ENCODE measurements around the gene NTM. TPM values are rescaled to one million over a fixed set of nuclear protein-coding genes. Genes with fewer than 3 reads are reported as not detected.

The NTM gene
- total RNA-seq, 2 experiments from 2014 or later, result not detected

DNA sequence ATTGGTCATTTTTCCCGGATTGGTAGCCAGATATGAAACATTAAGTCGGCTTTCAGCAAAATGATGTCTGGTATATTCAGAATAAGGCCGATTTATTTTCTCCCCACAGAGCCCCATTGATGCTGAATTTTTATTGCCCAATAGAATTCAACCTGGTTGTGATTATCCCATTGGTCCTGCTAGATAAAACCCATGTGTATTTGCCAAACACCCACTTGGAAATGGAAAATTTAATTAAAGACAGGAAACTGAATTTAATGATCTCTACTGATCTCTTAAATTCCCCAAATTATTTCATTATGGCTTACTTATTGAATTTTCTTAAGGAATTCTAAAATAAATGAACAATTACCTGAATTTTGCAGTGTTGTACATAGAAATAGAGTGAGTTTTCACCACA lies 609.8 kb downstream of the NTM start:
- intact Hi-C loops (cut with micrococcal nuclease), result no loop called here
- TF ChIP-seq, protein P1, sequence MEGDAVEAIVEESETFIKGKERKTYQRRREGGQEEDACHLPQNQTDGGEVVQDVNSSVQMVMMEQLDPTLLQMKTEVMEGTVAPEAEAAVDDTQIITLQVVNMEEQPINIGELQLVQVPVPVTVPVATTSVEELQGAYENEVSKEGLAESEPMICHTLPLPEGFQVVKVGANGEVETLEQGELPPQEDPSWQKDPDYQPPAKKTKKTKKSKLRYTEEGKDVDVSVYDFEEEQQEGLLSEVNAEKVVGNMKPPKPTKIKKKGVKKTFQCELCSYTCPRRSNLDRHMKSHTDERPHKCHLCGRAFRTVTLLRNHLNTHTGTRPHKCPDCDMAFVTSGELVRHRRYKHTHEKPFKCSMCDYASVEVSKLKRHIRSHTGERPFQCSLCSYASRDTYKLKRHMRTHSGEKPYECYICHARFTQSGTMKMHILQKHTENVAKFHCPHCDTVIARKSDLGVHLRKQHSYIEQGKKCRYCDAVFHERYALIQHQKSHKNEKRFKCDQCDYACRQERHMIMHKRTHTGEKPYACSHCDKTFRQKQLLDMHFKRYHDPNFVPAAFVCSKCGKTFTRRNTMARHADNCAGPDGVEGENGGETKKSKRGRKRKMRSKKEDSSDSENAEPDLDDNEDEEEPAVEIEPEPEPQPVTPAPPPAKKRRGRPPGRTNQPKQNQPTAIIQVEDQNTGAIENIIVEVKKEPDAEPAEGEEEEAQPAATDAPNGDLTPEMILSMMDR (IDR thresholded peaks at IDR 0.05), result no peak
- Mint-ChIP-seq H3K27me3 (peaks cover 1% of the 10 kb centered on the region), H3K36me3 (ENCODE audit: low read depth) (no peaks in the 10 kb centered on the region), H3K27ac (no peak overlapping the region), H3K9me3 (peaks cover 6% of the 10 kb centered on the region), H3K4me1 (ENCODE audit: low read depth) (no peaks in the 10 kb centered on the region), H3K4me3 (no peak overlapping the region)
- CTCF ChIA-PET, result no interaction called here
- no peak for ATAC-seq
- DNase-seq, result no peak
- POLR2A ChIA-PET, result no interaction called here

DNA sequence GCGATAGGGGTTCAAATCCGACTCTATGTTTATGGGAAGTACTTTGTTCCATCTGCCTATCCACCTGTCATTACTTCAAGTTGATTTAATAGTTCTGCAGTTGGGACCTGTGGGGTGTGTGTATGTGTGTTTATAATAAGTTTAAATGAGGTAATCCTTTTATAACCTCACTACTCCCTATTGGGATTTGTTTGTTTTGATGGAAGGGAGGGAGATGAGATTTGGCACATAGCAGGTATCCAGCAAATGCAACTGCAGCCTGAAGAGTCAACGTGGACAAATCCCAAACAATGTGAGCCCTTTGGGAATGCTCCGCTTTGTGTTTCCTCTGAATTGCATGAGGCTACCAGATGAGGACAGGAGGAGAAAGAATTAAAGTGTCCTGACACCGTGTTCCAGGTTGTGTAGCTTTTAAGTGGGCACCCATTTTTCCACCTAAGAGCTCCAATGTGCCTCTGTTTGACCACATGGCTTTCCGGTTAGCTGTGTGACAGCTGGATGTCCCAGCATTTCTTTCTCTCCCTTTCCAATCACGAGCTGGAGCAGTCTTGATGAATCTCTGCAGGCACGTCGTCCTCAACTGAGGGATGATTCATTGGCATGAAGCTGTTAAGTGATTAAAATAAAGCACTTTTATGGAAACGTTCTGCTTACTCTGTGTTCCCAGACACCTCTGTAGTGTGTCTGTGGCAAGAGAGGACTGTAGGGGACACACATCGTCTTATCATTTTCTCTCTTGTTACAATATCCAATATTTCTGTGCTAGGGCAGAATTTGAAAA lies 610.7 kb downstream of the NTM start:
- intact Hi-C loops (cut with micrococcal nuclease), result no loop called here
- POLR2A ChIA-PET, result no interaction called here
- no peaks in the 10 kb centered on the region for H3K4me1 Mint-ChIP-seq (ENCODE audit: low read depth)
- no peak overlapping the region for H3K4me3 Mint-ChIP-seq
- no peak overlapping the region for H3K27ac Mint-ChIP-seq
- TF ChIP-seq, protein P1 (IDR thresholded peaks at IDR 0.05), result no peak
- H3K9me3 Mint-ChIP-seq, result peaks cover 5% of the 10 kb centered on the region
- peaks cover 1% of the 10 kb centered on the region for H3K27me3 Mint-ChIP-seq
- DNase-seq, result no peak
- no peak for ATAC-seq
- H3K36me3 Mint-ChIP-seq (ENCODE audit: low read depth), result no peaks in the 10 kb centered on the region
- CTCF ChIA-PET, result no interaction called here

DNA sequence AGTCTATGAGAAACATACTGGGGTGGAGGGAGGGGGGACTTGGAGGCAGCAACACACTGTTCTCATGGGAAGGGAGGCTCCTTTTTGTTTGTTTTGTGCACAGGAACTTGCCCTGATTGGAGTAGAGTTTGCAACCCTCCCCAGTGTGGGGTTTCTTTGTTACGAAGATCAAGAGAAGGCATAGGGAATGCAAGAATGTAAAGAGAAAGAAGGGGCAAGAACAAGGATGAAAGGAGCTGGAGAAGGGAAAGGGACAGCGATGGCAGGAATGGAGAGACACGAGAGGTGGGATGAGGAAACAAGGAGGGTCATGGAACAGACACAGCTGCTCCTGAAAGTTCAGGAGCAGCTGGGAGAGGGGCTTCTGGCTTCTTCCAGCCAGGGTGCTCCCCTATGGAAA lies 611.7 kb downstream of the NTM start:
- TF ChIP-seq, protein P1 (IDR thresholded peaks at IDR 0.05), result no peak
- no peak for DNase-seq
- intact Hi-C loops (cut with micrococcal nuclease), result no loop called here

DNA sequence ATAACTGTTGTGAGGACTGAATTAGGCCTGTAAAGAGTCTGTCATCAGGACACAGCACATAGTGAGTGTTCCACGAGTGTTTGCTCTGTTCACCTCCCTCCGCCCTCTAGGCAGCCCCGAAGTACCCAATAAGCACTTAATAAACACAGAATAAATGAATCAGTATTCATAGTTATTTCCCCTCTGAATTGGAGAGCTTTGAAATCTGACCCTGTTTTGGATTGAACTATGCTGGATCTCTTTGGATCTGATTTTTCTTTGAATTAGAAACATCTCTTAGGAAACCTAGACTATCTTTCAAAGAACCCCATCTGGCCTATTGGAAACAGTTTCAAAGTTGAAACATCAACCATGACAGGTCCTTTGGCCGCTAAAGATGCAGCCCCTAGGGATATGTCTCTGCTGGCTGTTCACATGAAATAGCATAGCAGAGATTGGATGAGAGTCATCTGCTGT lies 615.5 kb downstream of the NTM start:
- intact Hi-C loops (cut with micrococcal nuclease), result no loop called here
- Mint-ChIP-seq H3K36me3 (ENCODE audit: low read depth) (no peaks in the 10 kb centered on the region), H3K4me3 (no peak overlapping the region), H3K27ac (no peak overlapping the region), H3K27me3 (no peaks in the 10 kb centered on the region), H3K4me1 (ENCODE audit: low read depth) (no peaks in the 10 kb centered on the region), H3K9me3 (peaks cover 5% of the 10 kb centered on the region)
- TF ChIP-seq, protein P1 (IDR thresholded peaks at IDR 0.05), result no peak
- ChIA-PET POLR2A (no interaction called here), CTCF (no interaction called here)
- ATAC-seq (no peak), DNase-seq (no peak)

More for the DNA sequence above, 611.7 kb downstream of the NTM start:
- peaks cover 1% of the 10 kb centered on the region for H3K27me3 Mint-ChIP-seq
- H3K27ac Mint-ChIP-seq, result no peak overlapping the region
- no peak overlapping the region for H3K4me3 Mint-ChIP-seq
- ChIA-PET CTCF (no interaction called here), POLR2A (no interaction called here)
- peaks cover 5% of the 10 kb centered on the region for H3K9me3 Mint-ChIP-seq
- no peaks in the 10 kb centered on the region for H3K4me1 Mint-ChIP-seq (ENCODE audit: low read depth)
- ATAC-seq, result no peak
- H3K36me3 Mint-ChIP-seq (ENCODE audit: low read depth), result no peaks in the 10 kb centered on the region

DNA sequence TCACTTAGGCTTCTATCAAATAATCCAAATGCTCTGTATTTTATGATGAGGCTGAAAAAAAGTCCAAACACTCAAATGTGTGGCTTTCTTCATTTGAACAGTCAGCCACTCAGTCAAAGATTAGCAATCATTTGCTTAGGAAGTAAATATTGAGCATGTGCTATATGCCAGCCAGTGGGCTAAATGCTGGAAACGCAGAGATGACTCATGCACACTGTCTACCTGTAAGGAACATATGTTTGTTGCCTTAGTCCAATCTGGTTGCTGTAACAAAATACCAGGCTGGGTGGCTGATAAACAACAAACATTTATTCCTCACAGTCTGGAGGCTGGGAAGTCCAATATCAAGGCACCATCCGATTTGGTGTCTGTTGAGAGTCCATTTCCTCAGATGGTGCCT lies 617.3 kb downstream of the NTM start:
- H3K4me1 Mint-ChIP-seq (ENCODE audit: low read depth), result no peaks in the 10 kb centered on the region
- POLR2A ChIA-PET, result no interaction called here
- peaks cover 5% of the 10 kb centered on the region for H3K9me3 Mint-ChIP-seq
- no peak overlapping the region for H3K27ac Mint-ChIP-seq
- no peaks in the 10 kb centered on the region for H3K36me3 Mint-ChIP-seq (ENCODE audit: low read depth)
- DNase-seq, result no peak
- CTCF ChIA-PET, result no interaction called here
- H3K27me3 Mint-ChIP-seq, result no peaks in the 10 kb centered on the region
- H3K4me3 Mint-ChIP-seq, result no peak overlapping the region
- no peak for ATAC-seq
- TF ChIP-seq, protein P1 (IDR thresholded peaks at IDR 0.05), result no peak
- intact Hi-C loops (cut with micrococcal nuclease), result no loop called here
